Endometrial microvascular endothelial cells (primary cell): ENCODE results near the gene SATB1. TPM values are rescaled to one million over a fixed set of nuclear protein-coding genes. Genes with fewer than 3 reads are reported as not detected.

Experiments used
- in situ Hi-C: cut with HindIII; loops from 2 replicates; pipeline ENCODE4 v1.10.0; 2017; ENCODE audit warnings: low sequenced_read_pairs, low pct_unique_long_range_greater_than_20kb; ENCODE audit errors: inconsistent ontology term
- total RNA-seq: library from RNA; depleted of rRNA; stranded (reverse); fragments of >200 nt; gene quantifications from one replicate; pipeline ENCODE4 v1.2.3, GENCODE V29; 2015; ENCODE audit errors: inconsistent ontology term

SATB1 gene
- total RNA-seq, 1 donor from 2014 or later = 2.0 TPM

DNA sequence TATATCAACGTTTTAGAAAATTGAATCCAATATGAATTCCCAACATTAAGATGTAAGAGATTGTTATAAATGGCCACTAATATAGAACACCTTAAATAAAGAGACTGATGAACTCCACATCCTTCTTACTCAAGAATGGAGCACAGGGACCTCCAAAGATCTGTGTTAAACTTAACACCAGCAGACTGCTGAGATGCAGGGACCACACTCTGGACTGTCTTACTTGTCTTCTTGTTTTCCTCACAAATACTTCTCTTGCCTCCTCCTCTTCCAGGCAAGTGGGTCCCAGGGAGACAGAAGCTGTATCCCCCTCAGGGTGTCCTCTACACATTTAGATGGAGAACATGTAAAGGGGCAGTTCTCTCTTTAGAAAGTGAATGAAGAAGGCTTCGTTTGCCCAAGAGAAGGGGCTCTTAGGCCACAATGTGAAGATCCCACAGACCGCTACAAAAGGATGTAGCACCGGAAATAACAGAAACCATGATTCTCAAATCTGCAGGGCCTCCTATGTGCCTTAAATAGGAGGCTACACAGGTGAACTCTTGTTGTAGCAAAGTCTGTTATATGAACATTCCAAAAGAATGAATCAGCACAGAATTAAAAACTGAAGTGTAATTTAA lies 52.2 kb downstream of the SATB1 start:
- in situ Hi-C loops = no loop called here

DNA sequence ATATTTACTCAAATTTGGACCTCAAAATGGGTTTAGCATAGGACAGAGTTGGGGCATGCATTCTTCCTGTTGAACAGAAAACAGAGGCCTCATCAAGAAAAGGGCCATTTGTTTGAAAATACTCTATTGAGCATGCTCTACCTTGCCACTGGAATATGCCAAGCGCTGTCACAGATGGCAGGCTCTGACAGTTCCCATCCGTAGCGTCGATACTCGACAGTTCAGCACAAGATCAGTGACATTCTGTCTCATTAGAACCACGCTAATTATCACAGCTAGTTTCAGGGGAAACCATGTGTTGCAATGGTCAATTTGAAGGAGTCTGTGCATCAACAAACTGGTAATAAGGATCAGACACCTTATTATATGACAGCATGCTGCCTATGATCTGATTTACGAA lies 54.5 kb downstream of the SATB1 start:
- in situ Hi-C loops = no loop called here

DNA sequence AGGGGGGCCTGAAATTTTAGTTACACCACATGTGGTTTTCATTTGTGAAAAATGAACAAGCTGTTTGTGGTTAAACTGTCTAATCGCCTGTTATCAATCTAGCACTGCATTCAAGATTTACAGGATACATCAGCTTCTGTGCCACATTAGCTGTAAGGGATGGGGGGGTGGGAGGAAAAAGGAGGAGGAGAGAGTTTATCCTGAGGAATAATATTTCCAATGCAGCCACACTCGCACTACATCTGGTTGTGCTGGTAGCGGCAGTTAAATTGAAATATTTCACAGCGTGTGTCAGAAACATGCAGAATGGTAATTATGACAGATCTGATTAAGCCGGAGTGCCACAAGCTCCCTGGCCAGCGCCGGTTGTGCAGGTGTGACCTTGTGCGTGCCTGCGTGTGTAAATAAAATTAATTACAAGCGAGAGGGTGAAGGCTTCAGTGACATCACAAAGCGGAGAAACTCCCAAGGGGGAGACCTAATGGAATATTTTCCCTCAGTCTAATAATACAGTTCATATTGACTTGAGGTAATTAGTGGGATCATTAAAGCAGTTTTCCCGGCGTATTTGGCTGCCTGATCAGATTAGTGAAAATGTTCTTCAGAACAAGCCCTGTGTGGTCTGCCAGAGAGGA lies 55.5 kb downstream of the SATB1 start:
- in situ Hi-C loops = no loop called here

DNA sequence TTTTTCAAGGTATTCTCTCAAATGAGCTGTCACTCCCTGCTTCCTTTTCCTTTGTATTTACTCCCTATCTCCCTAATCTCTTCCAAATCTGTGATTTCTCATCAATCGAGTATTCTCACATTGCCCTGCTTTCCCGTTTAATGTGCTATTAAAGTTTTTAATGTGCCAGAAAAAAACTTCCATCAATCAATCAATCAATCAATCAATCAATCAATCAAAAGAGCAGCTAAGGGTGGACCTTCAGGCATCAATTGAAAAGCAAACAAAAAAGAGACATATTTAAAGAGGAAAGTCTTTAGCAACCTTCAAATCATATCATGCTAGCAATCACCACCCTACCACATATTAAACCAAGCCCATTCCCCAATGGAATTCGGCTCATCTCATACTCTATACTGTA lies 58.9 kb downstream of the SATB1 start:
- in situ Hi-C loops = no loop called here

DNA sequence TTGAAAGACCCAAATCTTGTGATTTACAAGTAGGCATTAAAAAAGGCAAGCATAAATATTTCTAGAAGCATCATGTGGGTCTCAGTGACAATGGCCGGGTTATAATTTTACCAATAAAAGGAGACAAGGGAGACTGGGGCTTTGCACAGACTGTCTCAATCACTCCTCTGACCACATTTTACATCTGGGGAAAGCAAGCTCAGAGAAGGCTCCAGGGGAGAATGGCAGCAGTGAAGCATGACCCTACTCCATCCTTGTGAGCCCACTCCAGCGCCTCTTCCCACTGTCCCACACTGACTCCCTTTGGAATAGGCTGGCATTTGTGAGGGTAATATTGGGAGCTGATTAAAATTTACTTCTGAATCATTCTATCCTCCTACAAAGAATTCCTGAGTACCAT lies 61.8 kb downstream of the SATB1 start:
- in situ Hi-C loops = no loop called here

DNA sequence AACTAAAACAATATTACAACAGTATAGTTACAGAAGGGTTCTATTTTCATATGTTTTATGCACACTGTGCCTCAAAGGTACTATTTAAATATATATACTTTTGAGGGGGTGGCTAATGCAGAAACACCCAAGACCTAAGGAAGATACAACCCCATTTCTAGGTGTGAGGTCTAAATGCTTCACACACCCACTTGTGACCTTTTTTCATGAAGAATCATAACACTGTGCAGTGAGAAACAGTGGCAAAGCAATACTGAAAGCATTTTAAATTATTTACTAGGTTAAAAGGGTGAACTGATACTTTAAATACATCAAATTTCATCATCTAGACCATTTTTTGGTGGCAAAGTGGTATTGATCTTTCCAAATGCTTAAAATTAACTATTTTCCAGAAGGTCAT lies 67.4 kb downstream of the SATB1 start:
- in situ Hi-C loops = no loop called here

DNA sequence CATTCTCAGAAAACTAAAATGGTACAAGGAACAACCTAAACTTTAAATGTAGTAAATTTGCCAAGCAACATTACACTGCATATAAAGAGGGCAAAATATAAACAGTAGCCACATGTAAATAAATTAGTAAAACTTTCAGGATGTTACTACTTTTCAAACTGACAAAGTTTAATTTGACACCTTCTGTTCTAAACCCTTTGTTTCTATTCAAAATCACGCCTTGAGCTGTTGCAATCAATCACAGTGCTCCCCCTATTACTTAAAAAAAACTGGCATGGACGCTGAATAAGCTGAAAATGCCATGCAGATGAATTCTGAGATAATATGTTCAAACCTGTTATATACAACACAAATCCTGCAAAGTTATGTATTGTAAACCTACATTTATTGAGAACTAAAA lies 69.3 kb downstream of the SATB1 start:
- in situ Hi-C loops = no loop called here

DNA sequence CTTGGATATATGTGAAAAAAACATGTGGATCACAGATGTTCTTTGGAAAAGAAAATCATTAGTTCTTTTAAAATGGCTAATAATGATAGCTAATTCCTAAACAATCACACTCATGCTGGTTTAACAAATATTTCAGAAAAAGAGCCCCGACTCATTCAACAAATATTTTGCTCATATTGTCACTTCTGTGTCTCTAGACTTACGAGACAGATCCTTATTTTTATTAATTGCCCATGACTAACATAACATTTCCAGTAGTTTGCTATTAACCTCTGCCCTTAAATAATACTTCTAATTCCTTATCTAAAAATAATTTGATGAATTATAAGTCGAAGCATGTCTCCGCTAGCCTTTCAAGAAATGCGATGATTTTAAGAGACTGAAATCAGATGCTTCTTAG lies 70.4 kb downstream of the SATB1 start:
- in situ Hi-C loops = no loop called here

DNA sequence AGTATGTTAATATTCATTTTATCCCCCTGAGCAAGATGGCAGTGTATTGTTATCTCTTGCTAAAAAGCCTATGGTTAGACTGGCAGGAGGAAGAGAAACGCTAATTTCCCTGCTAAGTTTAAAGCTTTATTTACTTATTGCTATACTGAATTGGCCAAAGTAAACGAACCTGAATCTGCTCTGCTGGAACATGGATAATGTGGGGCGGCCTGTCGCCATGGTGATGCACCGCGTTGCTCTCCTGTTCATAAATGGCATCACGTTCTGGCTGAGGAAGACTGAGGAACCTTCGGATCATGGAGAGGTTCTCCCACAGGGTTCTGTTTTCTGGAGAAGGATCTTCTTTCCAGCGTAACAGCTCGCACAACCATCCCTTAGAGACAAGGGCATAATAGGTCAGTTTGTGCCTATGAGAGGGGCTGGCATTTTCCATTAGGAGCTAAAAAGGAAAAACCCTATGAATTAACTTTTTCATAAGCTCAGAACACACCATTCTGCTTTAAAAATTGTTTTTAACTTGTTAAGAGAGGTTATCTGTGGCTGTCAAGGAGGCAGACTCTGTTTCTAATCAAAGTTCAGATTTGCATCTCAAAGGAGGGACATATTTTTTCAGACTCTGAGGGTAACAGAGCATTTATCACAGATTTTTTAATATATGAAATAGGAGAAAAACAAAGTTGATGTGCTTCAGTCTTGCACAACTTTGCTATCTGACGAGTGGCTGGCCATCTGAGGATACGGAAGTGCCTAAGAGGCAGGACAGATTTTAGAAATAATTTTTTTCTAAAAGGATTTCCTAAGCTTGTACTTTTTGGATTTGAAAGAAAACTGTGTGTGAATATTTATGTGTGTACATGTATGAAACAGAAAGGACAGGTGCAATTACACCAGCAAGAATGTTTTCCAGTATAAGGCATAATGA lies 73.1 kb downstream of the SATB1 start:
- in situ Hi-C loops = no loop called here

DNA sequence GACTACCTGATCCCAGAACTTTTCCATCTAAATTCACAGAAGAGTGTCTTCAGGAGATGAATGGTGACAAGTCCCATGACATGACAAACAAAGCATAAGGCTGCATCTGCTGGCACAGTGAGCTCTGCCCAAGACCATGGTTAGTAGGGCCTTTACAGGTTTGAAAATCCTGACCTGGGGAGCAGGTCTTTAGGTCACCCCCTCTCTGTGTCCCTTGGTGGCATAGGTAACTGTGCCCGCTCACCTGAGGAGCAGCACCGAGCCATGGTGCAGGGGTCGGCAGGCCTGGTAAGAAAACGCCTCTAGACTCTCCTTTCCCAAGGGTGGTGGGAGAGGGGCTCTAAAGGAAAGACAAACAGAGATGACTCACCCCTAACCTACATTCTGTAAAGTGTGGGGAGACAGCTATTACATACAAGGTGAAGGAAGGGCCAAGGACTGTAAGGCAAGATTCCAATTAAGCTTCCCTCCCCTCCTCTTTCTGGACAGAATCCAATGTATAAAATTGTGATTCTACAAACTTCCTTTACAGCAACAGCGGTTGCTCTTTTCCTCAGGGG lies 74.0 kb downstream of the SATB1 start:
- in situ Hi-C loops = no loop called here

DNA sequence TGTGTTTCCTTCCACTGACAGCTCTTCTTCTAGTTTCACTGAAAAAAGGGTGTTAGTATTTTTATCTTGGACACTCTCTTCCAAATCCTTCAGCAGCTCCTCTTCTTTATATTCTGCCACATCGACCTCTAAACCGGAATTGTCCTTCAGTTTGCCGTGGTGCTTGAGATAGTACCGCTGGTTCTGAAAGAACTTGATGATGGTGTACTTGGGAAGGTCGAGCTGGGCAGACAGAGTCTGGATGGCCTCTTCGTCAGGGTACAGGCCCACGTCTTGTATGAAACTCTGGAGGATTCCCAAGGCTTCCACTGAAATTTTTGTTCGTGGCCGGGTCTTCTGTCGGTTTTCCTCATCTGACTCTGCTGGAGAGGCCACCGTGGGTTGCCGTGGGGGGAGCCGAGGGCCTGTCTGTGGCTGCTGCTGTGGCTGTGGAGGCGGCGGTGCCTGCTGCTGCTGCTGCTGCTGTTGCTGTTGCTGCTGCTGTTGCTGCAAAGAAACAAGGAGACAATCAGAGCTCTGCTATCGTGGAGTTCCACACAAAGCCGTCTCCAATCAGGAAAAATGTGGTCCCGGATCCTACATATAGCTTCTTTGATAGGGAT lies 75.8 kb downstream of the SATB1 start:
- in situ Hi-C loops = no loop called here

DNA sequence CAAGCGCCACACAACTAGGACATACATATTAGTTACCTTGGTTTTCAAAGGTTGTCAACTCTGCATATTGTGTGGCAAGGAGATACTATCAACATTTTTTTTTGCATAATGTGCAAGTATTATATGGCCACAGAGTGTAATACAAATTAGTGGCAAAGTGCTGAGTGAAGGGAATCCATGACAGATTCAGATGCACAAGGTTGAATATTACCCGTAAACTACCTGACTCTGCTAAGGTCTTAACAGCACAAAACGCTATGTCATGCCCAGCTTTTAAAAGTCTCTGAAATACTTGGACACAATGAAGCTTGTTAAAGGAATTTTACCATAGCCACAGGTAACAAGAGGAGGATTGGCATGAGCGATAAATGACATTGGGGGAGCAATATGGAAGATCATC lies 79.0 kb downstream of the SATB1 start:
- in situ Hi-C loops = no loop called here

DNA sequence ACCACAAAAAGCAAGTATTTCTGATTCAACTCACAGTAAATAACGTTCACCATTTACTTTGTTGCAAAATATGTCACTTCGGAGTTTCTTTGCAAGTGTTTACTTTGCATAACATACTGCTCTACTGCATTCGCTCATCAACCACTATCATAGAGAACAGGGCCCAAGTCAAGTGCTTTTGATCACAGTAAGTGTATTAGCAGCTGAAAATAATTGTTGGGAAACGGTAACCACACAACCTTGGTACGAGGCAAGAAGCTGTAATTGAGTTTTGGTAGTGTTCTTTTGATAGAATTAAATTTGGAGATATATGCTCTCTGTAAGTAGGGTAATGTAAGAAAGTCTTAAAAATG lies 80.1 kb downstream of the SATB1 start:
- in situ Hi-C loops = no loop called here

DNA sequence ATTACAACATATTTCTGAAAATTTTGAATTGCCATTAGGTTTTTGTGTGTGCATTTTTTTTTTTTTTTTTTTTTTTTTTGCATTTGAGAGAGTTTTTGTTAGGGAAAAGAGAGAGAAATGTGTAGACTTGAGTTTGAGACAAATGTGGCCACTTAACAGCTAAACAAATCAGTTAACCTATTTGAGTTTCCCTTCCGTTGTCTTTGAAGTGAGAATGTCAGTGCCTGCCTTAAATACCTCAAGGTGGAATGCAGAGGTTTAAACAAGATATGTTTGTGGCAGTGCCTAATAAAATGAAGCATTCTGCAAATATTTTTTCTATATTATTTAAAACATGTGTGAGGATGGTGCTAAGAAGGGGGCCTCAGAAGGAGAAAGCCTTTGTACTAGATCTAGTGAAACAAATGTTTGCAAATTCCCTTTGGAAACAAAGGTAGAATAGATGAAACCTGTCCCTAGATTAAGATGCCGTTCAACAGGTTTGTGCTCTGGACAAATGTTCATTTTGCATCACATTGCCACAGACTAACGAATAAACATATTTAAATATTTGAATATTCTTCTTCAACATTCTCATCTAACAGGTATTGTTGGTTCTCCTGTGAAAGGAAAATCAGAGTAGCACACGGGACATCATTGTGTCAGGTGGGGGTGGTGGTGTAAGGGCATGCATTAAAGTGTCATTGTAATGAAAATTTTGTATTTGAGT lies 80.7 kb downstream of the SATB1 start:
- in situ Hi-C loops = no loop called here

DNA sequence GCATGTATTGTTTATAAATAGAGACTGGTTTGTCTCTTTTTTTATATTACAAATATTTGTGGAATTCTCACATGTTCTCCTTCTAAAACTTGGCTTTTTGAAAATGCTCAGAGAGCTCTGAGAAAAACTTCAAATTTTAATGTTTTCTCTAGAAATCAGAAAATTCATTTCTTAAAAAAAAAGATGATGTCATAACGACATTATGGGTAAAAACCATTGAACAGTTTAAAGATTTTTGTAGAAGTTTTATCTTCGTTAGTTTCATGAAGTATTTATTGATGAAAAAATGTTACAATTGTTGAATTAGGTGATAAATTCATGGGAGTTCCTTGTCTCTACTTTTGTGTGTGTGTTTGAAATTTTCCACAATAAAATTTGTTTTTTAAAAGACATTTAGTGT lies 81.3 kb downstream of the SATB1 start:
- in situ Hi-C loops = no loop called here

DNA sequence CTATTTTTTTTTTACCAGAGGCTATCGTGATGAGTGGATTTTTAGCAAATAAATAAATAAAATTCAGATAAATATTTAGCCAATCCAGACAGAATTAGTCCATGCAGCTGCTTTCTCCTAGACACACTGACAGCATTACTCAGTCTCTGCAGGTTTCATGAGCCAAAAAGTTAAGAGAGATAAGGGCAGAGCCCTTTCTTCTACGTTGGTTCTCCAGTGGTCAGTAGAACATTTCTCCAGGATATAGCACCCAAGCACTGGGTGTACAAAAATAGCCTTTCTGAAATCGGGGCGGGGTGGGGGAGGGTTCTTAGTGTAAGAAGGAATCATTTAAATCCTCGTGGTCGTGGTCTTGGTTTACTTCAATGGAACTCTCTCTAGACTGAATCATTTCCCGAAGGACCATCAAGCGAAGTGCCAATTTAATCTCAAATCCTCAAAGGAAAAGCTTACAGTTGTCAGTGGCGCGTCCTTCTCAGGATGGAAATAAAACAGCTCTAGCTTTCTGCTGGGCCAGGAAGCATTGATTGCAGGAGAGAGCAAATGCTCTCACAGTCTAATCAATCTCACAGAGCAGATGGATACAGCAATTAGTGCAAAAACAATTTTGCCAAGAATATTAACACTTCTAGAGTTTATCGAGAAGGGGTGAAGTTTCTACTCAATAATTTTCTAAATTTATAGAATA lies 86.2 kb downstream of the SATB1 start:
- in situ Hi-C loops = no loop called here

DNA sequence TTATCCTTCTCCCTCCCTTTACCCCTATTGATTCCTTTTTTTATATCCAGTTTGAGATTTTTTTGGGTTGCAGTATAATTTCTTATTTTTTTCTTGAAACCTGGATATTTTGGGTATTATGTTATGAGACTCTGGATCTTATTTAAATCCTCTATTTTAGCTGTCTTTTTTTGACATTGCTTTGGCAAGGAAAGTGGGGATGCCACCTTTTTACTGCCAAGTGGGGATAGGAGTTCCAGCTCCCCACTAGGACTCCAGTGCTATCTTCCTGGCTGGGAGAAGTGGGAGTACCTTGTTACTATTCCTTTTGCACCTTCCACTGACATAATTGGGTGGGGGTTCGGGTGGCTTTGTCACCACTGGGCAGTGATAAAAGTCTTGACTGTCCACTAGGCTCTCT lies 87.9 kb downstream of the SATB1 start:
- in situ Hi-C loops = no loop called here

DNA sequence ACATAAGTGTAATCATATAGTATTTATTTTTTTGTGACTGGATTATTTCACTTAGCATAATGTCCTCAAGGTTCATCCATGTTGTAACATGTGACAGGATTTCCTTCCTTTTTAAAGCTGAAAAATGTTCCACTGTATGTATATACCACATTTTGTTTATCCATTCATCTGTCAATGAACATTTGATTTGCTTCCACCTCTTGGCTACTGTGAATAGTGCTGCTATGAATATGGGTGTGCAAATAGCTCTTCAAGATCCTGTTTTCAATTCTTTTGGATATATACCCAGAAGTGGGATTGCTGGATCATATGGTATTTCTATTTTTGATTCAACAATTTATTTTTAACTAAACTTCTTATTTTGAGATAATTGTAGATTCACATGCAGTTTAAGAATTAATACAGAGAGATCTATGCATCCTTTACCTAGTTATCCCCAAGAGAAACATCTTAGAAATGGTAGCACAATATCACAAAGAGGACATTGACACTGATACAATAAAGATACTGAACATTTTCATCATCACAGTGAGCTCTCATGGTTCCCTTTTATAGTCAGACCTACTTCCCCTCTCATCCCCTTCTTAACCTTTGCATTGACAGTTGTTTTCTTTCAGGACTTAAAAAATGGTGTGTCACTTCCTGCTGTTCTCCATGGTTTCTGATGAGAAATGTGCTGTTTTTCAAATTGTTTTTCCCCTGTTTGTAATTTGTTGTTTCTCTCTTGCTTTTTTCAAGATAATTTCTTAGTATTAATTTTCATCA lies 90.1 kb downstream of the SATB1 start:
- in situ Hi-C loops = no loop called here
